Epithelial cell of esophagus (primary cell): ENCODE results near the gene MALRD1.

ENCODE experiments used
- DNase-seq: peaks from one replicate; pipeline ENCODE4 v3.0.0; 2010; ENCODE audit warnings: low read depth
- H3K4me3 ChIP-seq: 2 replicates; pipeline ENCODE4 v1.5.1; 2011; ENCODE audit warnings: mild to moderate bottlenecking, low read length, control low read depth
- TF ChIP-seq, protein P1 (sequence below): IDR thresholded peaks from 2 replicates; pipeline ENCODE4 v1.5.1; 2011; ENCODE audit warnings: low read depth, mild to moderate bottlenecking, low read length, control low read depth, inconsistent platforms; ENCODE audit not compliant: insufficient read depth; ENCODE audit errors: missing control alignments

Gene MALRD1

DNA sequence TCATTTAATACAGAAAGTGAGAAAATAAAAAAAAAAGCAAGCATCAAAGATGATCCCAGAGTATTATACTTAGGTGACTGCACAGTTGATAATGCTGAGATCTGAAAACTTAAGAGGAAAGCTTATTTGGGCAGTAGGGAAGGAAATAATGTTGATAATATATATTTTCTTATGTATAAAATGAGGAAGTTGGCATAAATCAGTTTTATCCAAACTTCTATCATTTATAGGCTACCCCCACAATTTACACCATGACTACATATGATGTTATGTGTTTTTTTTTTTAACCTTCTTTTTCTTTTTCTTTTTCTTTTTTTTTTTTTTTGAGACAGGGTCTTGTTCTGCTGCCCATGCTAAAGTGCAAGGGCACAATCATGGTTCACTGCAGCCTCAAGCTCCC lies 659.4 kb downstream of the MALRD1 start:
- H3K4me3 ChIP-seq: no peak overlapping the region
- no peak for DNase-seq
- TF ChIP-seq, protein P1, sequence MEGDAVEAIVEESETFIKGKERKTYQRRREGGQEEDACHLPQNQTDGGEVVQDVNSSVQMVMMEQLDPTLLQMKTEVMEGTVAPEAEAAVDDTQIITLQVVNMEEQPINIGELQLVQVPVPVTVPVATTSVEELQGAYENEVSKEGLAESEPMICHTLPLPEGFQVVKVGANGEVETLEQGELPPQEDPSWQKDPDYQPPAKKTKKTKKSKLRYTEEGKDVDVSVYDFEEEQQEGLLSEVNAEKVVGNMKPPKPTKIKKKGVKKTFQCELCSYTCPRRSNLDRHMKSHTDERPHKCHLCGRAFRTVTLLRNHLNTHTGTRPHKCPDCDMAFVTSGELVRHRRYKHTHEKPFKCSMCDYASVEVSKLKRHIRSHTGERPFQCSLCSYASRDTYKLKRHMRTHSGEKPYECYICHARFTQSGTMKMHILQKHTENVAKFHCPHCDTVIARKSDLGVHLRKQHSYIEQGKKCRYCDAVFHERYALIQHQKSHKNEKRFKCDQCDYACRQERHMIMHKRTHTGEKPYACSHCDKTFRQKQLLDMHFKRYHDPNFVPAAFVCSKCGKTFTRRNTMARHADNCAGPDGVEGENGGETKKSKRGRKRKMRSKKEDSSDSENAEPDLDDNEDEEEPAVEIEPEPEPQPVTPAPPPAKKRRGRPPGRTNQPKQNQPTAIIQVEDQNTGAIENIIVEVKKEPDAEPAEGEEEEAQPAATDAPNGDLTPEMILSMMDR: no peak

- DNase-seq: no peak
- TF ChIP-seq, protein P1: no peak
- H3K4me3 ChIP-seq: no peak overlapping the region
These were observed 662.0 kb downstream of the MALRD1 start for GRCh38 chr10:19710600-19710999.

DNA sequence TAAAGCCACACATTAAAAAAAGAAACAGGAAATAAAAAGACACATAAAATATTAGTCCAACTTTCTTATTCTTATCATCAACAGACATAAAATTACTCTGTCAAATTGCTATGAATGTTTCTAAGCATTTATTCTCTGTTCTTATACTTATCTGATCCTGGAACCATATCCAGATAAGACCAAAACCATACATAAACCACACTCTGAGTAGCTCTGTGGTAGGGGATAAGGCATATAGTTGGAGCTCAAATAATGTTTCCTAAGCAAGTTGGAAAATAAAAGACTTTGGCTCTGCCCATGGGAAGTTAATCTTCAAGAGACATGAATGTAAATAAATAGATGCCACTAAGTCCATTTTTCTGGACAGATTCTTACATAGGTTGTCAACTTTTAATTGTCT lies 664.6 kb downstream of the MALRD1 start:
- H3K4me3 ChIP-seq: no peak overlapping the region
- TF ChIP-seq, protein P1: no peak
- DNase-seq: no peak

DNA sequence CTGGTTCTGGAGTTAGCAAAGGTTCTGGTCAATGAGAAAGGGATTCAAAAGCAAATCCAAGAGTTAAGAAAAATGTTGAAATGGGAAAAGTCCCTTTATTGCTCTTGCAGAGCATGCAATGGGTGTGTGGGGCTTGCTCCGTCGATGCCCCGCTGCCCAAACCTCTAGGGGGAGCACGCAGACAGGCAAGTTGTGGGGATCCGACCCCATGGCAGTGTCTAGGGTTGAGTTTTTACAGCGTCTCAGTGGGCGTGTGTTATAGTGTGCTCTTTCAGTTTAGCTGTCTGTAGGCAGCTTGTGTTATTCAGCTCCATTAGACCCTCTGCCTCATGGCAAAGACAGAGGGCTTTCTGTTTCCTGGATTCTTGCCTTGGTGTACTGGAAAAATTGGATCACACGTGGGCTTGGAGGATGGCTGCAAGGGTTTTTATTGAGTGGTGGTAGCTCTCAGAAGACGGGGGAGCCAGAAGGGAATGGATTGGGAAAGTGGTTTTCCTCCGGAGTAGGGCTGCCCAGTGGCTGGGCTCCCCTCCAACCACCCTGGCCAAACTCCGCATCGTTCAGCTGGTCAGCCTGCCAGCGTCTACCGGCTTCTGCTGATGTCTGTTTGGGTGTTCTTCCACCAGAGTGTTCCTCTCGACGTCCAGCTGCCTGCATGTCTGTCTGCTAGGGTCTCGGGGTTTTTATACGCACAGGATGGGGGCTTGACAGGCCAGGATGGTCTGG lies 665.4 kb downstream of the MALRD1 start:
- TF ChIP-seq, protein P1: no peak
- no peak for DNase-seq

GRCh38 chr10:19719284-19719683 lies 670.7 kb downstream of the MALRD1 start:
- TF ChIP-seq, protein P1: no peak
- DNase-seq: no peak
- no peak overlapping the region for H3K4me3 ChIP-seq

More for the DNA sequence above, 665.4 kb downstream of the MALRD1 start:
- H3K4me3 ChIP-seq: no peak overlapping the region

DNA sequence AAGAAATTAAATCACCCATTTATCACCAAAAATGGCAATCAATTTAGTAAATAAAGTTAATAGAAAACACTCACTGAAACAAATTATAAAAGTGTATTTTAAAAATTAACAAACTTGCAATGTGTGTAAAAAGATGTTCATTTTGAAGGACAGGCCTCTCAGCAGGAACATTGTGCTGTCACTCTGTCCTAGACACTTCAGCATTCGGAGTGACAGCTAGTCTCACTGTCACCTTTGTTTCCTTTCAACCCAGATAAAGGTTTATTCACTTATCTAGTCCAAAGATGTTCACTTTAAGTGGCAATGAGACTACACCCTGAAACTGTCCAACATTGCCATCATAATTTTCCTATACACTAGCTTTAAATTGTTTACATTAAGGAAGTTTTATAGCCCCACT lies 675.7 kb downstream of the MALRD1 start:
- H3K4me3 ChIP-seq: no peak overlapping the region
- TF ChIP-seq, protein P1: no peak
- no peak for DNase-seq

DNA sequence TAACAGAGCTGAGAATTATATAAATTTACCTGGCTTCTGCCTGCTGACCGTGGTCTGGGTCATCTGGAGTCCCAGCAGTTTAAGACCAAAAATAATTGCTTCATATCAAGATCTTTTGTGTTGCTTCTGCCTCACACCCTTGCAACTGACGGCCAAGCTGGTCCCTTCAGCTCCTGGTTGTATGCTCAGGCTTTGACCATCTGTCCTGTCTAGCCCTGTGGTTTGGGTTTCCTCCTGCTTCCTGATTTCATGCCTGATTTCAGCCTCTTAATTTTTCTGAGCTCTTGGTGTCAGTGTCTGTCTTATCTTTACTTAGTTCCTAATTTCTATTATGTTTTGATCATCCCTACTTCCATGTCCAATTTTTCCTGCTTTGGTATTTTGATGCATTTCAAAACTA lies 679.8 kb downstream of the MALRD1 start:
- TF ChIP-seq, protein P1: no peak
- DNase-seq: no peak
- no peak overlapping the region for H3K4me3 ChIP-seq
